SK-N-SH (cell line): ENCODE results near the gene MIOS. TPM values are rescaled to one million over a fixed set of nuclear protein-coding genes. Genes with fewer than 3 reads are reported as not detected.
A peak's percentile ranks its signal among the peaks of the same experiment; 100 is the strongest.

Experiments
- CTCF ChIA-PET: fragments of 300-600, 350-600 bp; formaldehyde crosslinking; extraction: SDS; loops from one replicate; lab custom pipeline; 2021; lab: Yijun Ruan, JAX
- POLR2A ChIA-PET: fragments of 350-600 bp; sonication (Branson Sonifier 250); formaldehyde crosslinking; extraction: SDS; loops from one replicate; lab custom pipeline; 2020; ENCODE audit warnings: antibody characterized with exemption, inconsistent platforms; lab: Yijun Ruan, JAX
- DNase-seq: peaks from one replicate; pipeline ENCODE4 v3.0.0; 2012
- H2AFZ ChIP-seq: fragments of 200-600 bp; sonication (generic); 2 replicates; pipeline ENCODE4 v1.8.1; 2016; ENCODE audit warnings: antibody characterized with exemption, mild to moderate bottlenecking, low read depth
- H3F3A ChIP-seq: fragments of 200-600 bp; sonication (generic); replicated peaks from 2 replicates; pipeline ENCODE3; 2016; ENCODE audit warnings: antibody characterized with exemption, mild to moderate bottlenecking; ENCODE audit not compliant: insufficient read depth
- H3K27ac ChIP-seq, 2 experiments: fragments of 200-500 bp in 1 of 2; fragments of 200-600 bp in 1 of 2; sonication (Bioruptor generic) in 1 of 2; sonication (generic), shearing (Covaris generic) in 1 of 2; 2 replicates each; pipeline versions ENCODE4 v1.5.1 to v1.6.1; 2014 to 2016; ENCODE audit warnings: low read depth in 2 of 2, inconsistent platforms in 1 of 2, low read length in 1 of 2, mild to moderate bottlenecking in 1 of 2, mixed read lengths in 1 of 2
- H3K27me3 ChIP-seq: fragments of 200-600 bp; sonication (generic), shearing (Covaris generic); 2 replicates; pipeline ENCODE4 v1.6.1; 2016; ENCODE audit warnings: mixed run types; ENCODE audit not compliant: insufficient read depth
- H3K36me3 ChIP-seq, 2 experiments: fragments of 200-500 bp in 1 of 2; fragments of 200-600 bp in 1 of 2; sonication (Bioruptor generic) in 1 of 2; sonication (generic) in 1 of 2; replicated peaks in 1 of 2; 2 replicates each; pipeline versions ENCODE3 to v1.5.1; 2014 to 2016; ENCODE audit warnings: low read length in 1 of 2, mild to moderate bottlenecking in 1 of 2; ENCODE audit not compliant: insufficient read depth in 2 of 2, control insufficient read depth in 1 of 2
- H3K4me1 ChIP-seq, 2 experiments: fragments of 200-500 bp in 1 of 2; fragments of 200-600 bp in 1 of 2; sonication (Bioruptor generic) in 1 of 2; sonication (generic), shearing (Covaris generic) in 1 of 2; 2 replicates each; pipeline versions ENCODE4 v1.5.1 to v1.6.1; 2014 to 2016; ENCODE audit warnings: low read depth in 1 of 2, low read length in 1 of 2, mixed run types in 1 of 2; ENCODE audit not compliant: insufficient read depth in 2 of 2, control insufficient read depth in 1 of 2
- H3K4me2 ChIP-seq: fragments of 200-600 bp; sonication (generic), shearing (Covaris generic); 2 replicates; pipeline ENCODE4 v1.6.1; 2017; ENCODE audit warnings: mixed run types
- H3K4me3 ChIP-seq, 2 experiments: fragments of 200-500 bp in 1 of 2; fragments of 200-600 bp in 1 of 2; sonication (Bioruptor generic) in 1 of 2; sonication (generic), shearing (Covaris generic) in 1 of 2; 2 replicates each; pipeline versions ENCODE4 v1.5.1 to v1.8.1; 2014 to 2016; ENCODE audit warnings: low read depth in 2 of 2, inconsistent platforms in 1 of 2, low read length in 1 of 2, mild to moderate bottlenecking in 1 of 2, mixed read lengths in 1 of 2, moderate library complexity in 1 of 2
- H3K79me2 ChIP-seq: fragments of 200-600 bp; sonication (generic); 2 replicates; pipeline ENCODE4 v1.8.1; 2017; ENCODE audit warnings: mild to moderate bottlenecking; ENCODE audit not compliant: insufficient read depth
- H3K9ac ChIP-seq: fragments of 200-600 bp; sonication (generic); 2 replicates; pipeline ENCODE4 v1.6.1; 2017; ENCODE audit warnings: mixed run types
- H3K9me2 ChIP-seq: fragments of 200-600 bp; sonication (generic); 2 replicates; pipeline ENCODE4 v1.6.1; 2017; ENCODE audit warnings: mixed run types
- H3K9me3 ChIP-seq: fragments of 200-600 bp; sonication (generic); 2 replicates; pipeline ENCODE4 v1.6.1; 2017; ENCODE audit warnings: mixed run types, mild to moderate bottlenecking, moderate library complexity
- H4K20me1 ChIP-seq: fragments of 200-600 bp; sonication (generic); 2 replicates; pipeline ENCODE4 v1.6.1; 2017; ENCODE audit warnings: mild to moderate bottlenecking, mixed run types; ENCODE audit not compliant: insufficient read depth
- ELF1 ChIP-seq: IDR thresholded peaks from 2 replicates; pipeline ENCODE4 v1.4.0; 2012
- EP300 ChIP-seq, 2 experiments: IDR thresholded peaks; 2 replicates each; pipeline versions ENCODE4 v1.4.0 to v1.6.1; 2012; ENCODE audit warnings: borderline replicate concordance in 1 of 2, low read depth in 1 of 2, low read length in 1 of 2
- EZH2phosphoT487 ChIP-seq: fragments of 200-600 bp; sonication (generic); IDR thresholded peaks from 2 replicates; pipeline ENCODE4 v1.6.1; 2017; ENCODE audit warnings: low read depth, mixed run types, mild to moderate bottlenecking, antibody characterized with exemption, moderate library complexity, borderline replicate concordance
- FOXJ3 ChIP-seq: sonication (generic); formaldehyde crosslinking; IDR thresholded peaks from 2 replicates; pipeline ENCODE4 v1.5.1; 2020; ENCODE audit warnings: mild to moderate bottlenecking, missing genetic modification reagents
- FOXM1 ChIP-seq: IDR thresholded peaks from 2 replicates; pipeline ENCODE4 v1.4.0; 2012; ENCODE audit warnings: low read depth, mild to moderate bottlenecking
- GABPA ChIP-seq: IDR thresholded peaks from 2 replicates; pipeline ENCODE4 v1.4.0; 2012; ENCODE audit warnings: low read depth, mild to moderate bottlenecking
- JUND ChIP-seq: IDR thresholded peaks from 2 replicates; pipeline ENCODE4 v1.4.0; 2012
- MEF2A ChIP-seq: IDR thresholded peaks from 2 replicates; pipeline ENCODE4 v1.4.0; 2012; ENCODE audit warnings: low read depth, borderline replicate concordance
- MXI1 ChIP-seq: IDR thresholded peaks from 2 replicates; pipeline ENCODE4 v1.6.1; 2012; ENCODE audit warnings: mild to moderate bottlenecking, low read depth, low read length, improper control_type of control experiment
- NFIC ChIP-seq: IDR thresholded peaks from 2 replicates; pipeline ENCODE4 v1.4.0; 2012; ENCODE audit warnings: borderline replicate concordance
- POLR2AphosphoS5 ChIP-seq: IDR thresholded peaks from 2 replicates; pipeline ENCODE4 v1.6.1; 2012; ENCODE audit warnings: low read depth, low read length
- RAD21 ChIP-seq: IDR thresholded peaks from 2 replicates; pipeline ENCODE4 v1.6.1; 2012; ENCODE audit warnings: mild to moderate bottlenecking, low read length
- RFX5 ChIP-seq: IDR thresholded peaks from 2 replicates; pipeline ENCODE4 v1.6.1; 2012; ENCODE audit warnings: mild to moderate bottlenecking, improper control_type of control experiment, low read length
- SIN3A ChIP-seq: IDR thresholded peaks from 2 replicates; pipeline ENCODE4 v1.6.1; 2012; ENCODE audit warnings: low read depth, mild to moderate bottlenecking, low read length, moderate library complexity, borderline replicate concordance
- SMC3 ChIP-seq: IDR thresholded peaks from 2 replicates; pipeline ENCODE4 v1.6.1; 2012; ENCODE audit warnings: low read depth, low read length, improper control_type of control experiment
- TAF1 ChIP-seq: IDR thresholded peaks from 2 replicates; pipeline ENCODE4 v1.6.1; 2012; ENCODE audit warnings: low read depth, mild to moderate bottlenecking, low read length, moderate library complexity, borderline replicate concordance
- TCF12 ChIP-seq: IDR thresholded peaks from 2 replicates; pipeline ENCODE4 v1.4.0; 2012
- YY1 ChIP-seq: IDR thresholded peaks from 2 replicates; pipeline ENCODE4 v1.4.0; 2012; ENCODE audit warnings: low read depth, mild to moderate bottlenecking
- WGBS: methylation state at CpG from one replicate; pipeline ENCODE4 v1.1.6; 2017; ENCODE audit warnings: low lambda C conversion rate; 5-methylcytosine and 5-hydroxymethylcytosine counted together
- polyA plus RNA-seq, 3 experiments: library from polyadenylated mRNA; depleted of rRNA; stranded (reverse); fragments of >200 nt; gene quantifications; 2 replicates each; pipeline ENCODE4 v1.2.3, GENCODE V29; 2012
- TF ChIP-seq, protein P1 (sequence below): fragments of 150-350 bp; IDR thresholded peaks from 2 replicates; pipeline ENCODE4 v1.6.1; 2017; ENCODE audit warnings: antibody characterized with exemption, low read length, low read depth, borderline replicate concordance
- TF ChIP-seq, protein P2 (sequence below): IDR thresholded peaks from 2 replicates; pipeline ENCODE4 v1.4.0; 2012; ENCODE audit warnings: low read depth, borderline replicate concordance
- TF ChIP-seq, protein P3 (sequence below): IDR thresholded peaks from 2 replicates; pipeline ENCODE4 v1.4.0; 2012; ENCODE audit warnings: low read depth, borderline replicate concordance
- TF ChIP-seq, protein P4 (sequence below): IDR thresholded peaks from 2 replicates; pipeline ENCODE4; 2012

The MIOS gene
- polyA plus RNA-seq, 1 of the 3 experiments (the other 2 are of a cell fraction) = 16.4 TPM

DNA sequence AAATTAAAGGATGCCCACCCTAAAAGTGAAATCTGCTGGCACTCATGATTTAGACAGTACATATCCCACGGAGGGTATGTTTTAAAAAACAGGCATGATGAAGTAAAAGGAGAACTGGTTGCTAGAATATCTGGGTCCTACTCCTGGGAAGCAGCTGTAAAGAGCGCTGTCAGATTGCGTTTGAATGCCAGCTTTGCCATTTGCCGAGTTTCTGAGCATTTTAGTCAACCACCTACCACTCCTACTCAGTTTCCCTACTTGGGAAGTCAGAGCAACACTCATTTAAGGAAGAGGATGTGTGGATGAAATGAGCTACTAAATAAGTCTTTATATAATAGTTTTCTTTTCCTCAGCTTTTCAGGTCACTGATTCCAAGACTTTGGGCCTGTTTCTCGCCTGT, 72.7 kb downstream of the MIOS start:
- Histone ChIP-seq H3K27me3 (no peaks in the 10 kb centered on the region), H4K20me1 (no peaks in the 10 kb centered on the region), H3K4me3 (peak overlapping the region; percentile 79 to 85), H3K4me2 (peak overlapping the region; percentile 72), H3K9ac (peak overlapping the region; percentile 65), H3K9me2 (no peaks in the 10 kb centered on the region), H3K4me1 (peaks cover 0 to 21% of the 10 kb centered on the region in 2 experiments; a peak in 2 of 4 replicates), H3K9me3 (no peaks in the 10 kb centered on the region), H3K79me2 (peaks cover 41% of the 10 kb centered on the region), H3F3A (no peaks in the 10 kb centered on the region), H3K27ac (peak overlapping the region; percentile 61 to 88), H3K36me3 (peaks cover 12 to 22% of the 10 kb centered on the region in 2 experiments), H2AFZ (peak overlapping the region; percentile 87)
- no peak for DNase-seq
- ChIA-PET POLR2A (interaction anchor here (2.2 to 2.7 kb wide), 2 partner anchors 30 to 330 kb away, joined by 7 to 25 read pairs; partner anchors contain the start of gene GLCCI1), CTCF (interaction anchor here (1.5 to 4.3 kb wide), 6 partner anchors 11 to 657 kb away, joined by 3 to 19 read pairs (median 6); no protein-coding TSS in a partner anchor)
- TF ChIP-seq JUND (no peak), FOXM1 (no peak), SMC3 (no peak), GABPA (no peak), ELF1 (no peak)
- TF ChIP-seq, protein P1, sequence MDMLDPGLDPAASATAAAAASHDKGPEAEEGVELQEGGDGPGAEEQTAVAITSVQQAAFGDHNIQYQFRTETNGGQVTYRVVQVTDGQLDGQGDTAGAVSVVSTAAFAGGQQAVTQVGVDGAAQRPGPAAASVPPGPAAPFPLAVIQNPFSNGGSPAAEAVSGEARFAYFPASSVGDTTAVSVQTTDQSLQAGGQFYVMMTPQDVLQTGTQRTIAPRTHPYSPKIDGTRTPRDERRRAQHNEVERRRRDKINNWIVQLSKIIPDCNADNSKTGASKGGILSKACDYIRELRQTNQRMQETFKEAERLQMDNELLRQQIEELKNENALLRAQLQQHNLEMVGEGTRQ = no peak
- 5% methylated on average over 5 of the region's 5 CpGs for WGBS

DNA sequence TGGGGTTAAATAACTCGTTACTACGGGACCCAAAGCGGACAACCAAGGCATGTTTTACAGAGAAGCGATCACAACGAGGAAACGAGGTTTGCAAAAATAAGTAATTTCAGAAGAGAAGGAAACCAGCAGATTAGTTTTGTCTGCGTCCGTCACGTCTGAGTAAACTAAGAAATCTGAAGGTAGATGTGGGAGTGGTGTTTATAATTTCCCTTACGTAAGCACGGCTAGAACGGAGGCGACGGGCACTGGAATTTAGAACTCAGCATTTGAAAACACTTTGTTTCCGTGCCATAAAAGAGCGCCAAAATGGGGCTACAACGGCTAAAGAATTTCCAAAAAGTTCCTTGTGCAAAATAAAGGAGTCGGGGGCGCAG, 73.2 kb downstream of the MIOS start:
- DNase-seq = no peak
- CTCF ChIA-PET = interaction anchor here (1.5 to 4.3 kb wide), 7 partner anchors 11 to 656 kb away, joined by 3 to 23 read pairs (median 7); no protein-coding TSS in a partner anchor

More for the DNA sequence above, 73.2 kb downstream of the MIOS start:
- peaks cover 0 to 21% of the 10 kb centered on the region in 2 experiments; a peak in 2 of 4 replicates for H3K4me1 ChIP-seq
- H3K27ac ChIP-seq = peak overlapping the region; percentile 61 to 88
- H3K9me2 ChIP-seq = no peaks in the 10 kb centered on the region
- H3K27me3 ChIP-seq = no peaks in the 10 kb centered on the region
- H3K4me2 ChIP-seq = peak overlapping the region; percentile 72
- POLR2A ChIA-PET = interaction anchor here (0.7 to 2.7 kb wide), 9 partner anchors 8 to 656 kb away, joined by 3 to 25 read pairs (median 6); partner anchors contain the start of gene GLCCI1
- H3F3A ChIP-seq = no peaks in the 10 kb centered on the region
- H2AFZ ChIP-seq = peak overlapping the region; percentile 87
- no peaks in the 10 kb centered on the region for H4K20me1 ChIP-seq
- peaks cover 41% of the 10 kb centered on the region for H3K79me2 ChIP-seq
- H3K9ac ChIP-seq = peak overlapping the region; percentile 65
- 2% methylated on average over 19 of the region's 19 CpGs for WGBS
- H3K4me3 ChIP-seq = peak overlapping the region; percentile 79 to 85
- H3K9me3 ChIP-seq = no peaks in the 10 kb centered on the region
- peaks cover 12 to 21% of the 10 kb centered on the region in 2 experiments for H3K36me3 ChIP-seq
- TF ChIP-seq, protein P2, sequence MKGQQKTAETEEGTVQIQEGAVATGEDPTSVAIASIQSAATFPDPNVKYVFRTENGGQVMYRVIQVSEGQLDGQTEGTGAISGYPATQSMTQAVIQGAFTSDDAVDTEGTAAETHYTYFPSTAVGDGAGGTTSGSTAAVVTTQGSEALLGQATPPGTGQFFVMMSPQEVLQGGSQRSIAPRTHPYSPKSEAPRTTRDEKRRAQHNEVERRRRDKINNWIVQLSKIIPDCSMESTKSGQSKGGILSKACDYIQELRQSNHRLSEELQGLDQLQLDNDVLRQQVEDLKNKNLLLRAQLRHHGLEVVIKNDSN = no peak
- TF ChIP-seq, protein P3, sequence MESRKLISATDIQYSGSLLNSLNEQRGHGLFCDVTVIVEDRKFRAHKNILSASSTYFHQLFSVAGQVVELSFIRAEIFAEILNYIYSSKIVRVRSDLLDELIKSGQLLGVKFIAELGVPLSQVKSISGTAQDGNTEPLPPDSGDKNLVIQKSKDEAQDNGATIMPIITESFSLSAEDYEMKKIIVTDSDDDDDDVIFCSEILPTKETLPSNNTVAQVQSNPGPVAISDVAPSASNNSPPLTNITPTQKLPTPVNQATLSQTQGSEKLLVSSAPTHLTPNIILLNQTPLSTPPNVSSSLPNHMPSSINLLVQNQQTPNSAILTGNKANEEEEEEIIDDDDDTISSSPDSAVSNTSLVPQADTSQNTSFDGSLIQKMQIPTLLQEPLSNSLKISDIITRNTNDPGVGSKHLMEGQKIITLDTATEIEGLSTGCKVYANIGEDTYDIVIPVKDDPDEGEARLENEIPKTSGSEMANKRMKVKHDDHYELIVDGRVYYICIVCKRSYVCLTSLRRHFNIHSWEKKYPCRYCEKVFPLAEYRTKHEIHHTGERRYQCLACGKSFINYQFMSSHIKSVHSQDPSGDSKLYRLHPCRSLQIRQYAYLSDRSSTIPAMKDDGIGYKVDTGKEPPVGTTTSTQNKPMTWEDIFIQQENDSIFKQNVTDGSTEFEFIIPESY = no peak
- no peak for TF ChIP-seq FOXJ3 (CRISPR knock-in tag)
- TF ChIP-seq, protein P4, sequence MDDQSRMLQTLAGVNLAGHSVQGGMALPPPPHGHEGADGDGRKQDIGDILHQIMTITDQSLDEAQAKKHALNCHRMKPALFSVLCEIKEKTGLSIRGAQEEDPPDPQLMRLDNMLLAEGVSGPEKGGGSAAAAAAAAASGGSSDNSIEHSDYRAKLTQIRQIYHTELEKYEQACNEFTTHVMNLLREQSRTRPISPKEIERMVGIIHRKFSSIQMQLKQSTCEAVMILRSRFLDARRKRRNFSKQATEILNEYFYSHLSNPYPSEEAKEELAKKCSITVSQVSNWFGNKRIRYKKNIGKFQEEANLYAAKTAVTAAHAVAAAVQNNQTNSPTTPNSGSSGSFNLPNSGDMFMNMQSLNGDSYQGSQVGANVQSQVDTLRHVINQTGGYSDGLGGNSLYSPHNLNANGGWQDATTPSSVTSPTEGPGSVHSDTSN = no peak
- TF ChIP-seq NFIC = no peak
- TF ChIP-seq FOXM1 = no peak
- TF ChIP-seq RFX5 = no peak
- no peak for TF ChIP-seq RAD21
- TF ChIP-seq POLR2AphosphoS5 = no peak
- no peak for TF ChIP-seq TAF1
- no peak for TF ChIP-seq SIN3A
- no peak for TF ChIP-seq SMC3
- TF ChIP-seq, protein P1 = no peak
- no peak for TF ChIP-seq MXI1
- TF ChIP-seq TCF12 = no peak
- no peak for TF ChIP-seq MEF2A
- no peak for TF ChIP-seq EP300 (IDR thresholded peaks at IDR 0.05; ENCODE audit: borderline replicate concordance in 1 of 2, low read depth in 1 of 2, low read length in 1 of 2)
- TF ChIP-seq EZH2phosphoT487 = no peak
- TF ChIP-seq YY1 = no peak
